ENCODE measurements around the gene IDE.
"Not testable (repeated sequence)": the region's sequence is repeated elsewhere in the genome, so short reads cannot be mapped to it uniquely, and the experiment has no call there.

Gene IDE
- total RNA-seq: 66.7 to 69.3 reads per million in 2 donors

- peak; percentile 66 for DNase-seq
These were observed at the start of gene IDE for GRCh38 chr10:92573798-92574547. Gene IDE, minus strand, starts transcription at chr10:92574093. Its CDS starts 74 bp downstream, at chr10:92574019.

- DNase-seq: no peak
These were observed 45.5 kb upstream of the IDE start for GRCh38 chr10:92619368-92619767.

- no peak for DNase-seq
These were observed 41.6 kb upstream of the IDE start for GRCh38 chr10:92615515-92615914.

- no peak for DNase-seq
These were observed 30.9 kb upstream of the IDE start for GRCh38 chr10:92604841-92605240.

GRCh38 chr10:92598321-92598720, 24.4 kb upstream of the IDE start:
- no peak for DNase-seq

- no peak for DNase-seq
These were observed 21.6 kb upstream of the IDE start for GRCh38 chr10:92595505-92595904.

- DNase-seq: no peak
These were observed 20.0 kb upstream of the IDE start for GRCh38 chr10:92593619-92594588.

GRCh38 chr10:92592761-92593618, 19.1 kb upstream of the IDE start, which contains the start of gene KIF11:
Gene KIF11, plus strand, starts transcription at chr10:92593130. Its CDS starts 246 bp downstream, at chr10:92593376.
- DNase-seq: peak; percentile 90

GRCh38 chr10:92591550-92592022, 17.7 kb upstream of the IDE start:
- peak; percentile 84 for DNase-seq

GRCh38 chr10:92590623-92591549, 17.0 kb upstream of the IDE start:
- no peak for DNase-seq

GRCh38 chr10:92582347-92582746, 8.5 kb upstream of the IDE start:
- not testable (repeated sequence) for DNase-seq

GRCh38 chr10:92575961-92576360, 2.1 kb upstream of the IDE start:
- no peak for DNase-seq

- DNase-seq: no peak
These were observed 812 bp upstream of the IDE start for GRCh38 chr10:92574548-92575261.

- DNase-seq: no peak
These were observed 649 bp downstream of the IDE start for GRCh38 chr10:92573091-92573797.

- DNase-seq: no peak
These were observed 1.4 kb downstream of the IDE start for GRCh38 chr10:92572362-92573090.

- no peak for DNase-seq
These were observed 2.2 kb downstream of the IDE start for GRCh38 chr10:92571649-92572048.

GRCh38 chr10:92569663-92570062, 4.2 kb downstream of the IDE start:
- not testable (repeated sequence) for DNase-seq

GRCh38 chr10:92569071-92569470, 4.8 kb downstream of the IDE start:
- no peak for DNase-seq

GRCh38 chr10:92567952-92568600, 5.8 kb downstream of the IDE start:
- DNase-seq: no peak

Measured in activated gamma-delta T cell (primary cell).